ENCODE measurements around the gene POLR3K. TPM values are rescaled to one million over a fixed set of nuclear protein-coding genes. Genes with fewer than 3 reads are reported as not detected.
"Not testable (repeated sequence)": the region's sequence is repeated elsewhere in the genome, so short reads cannot be mapped to it uniquely, and the experiment has no call there.

POLR3K gene
- total and polyA plus RNA-seq, 8 donors: 9.6 to 13.4 (median 11.3) TPM

GRCh38 chr16:43294-43693, 10.1 kb downstream of the POLR3K start:
- peaks cover 0 to 54% of the 10 kb centered on the region in 2 donors for H3K36me3 ChIP-seq
- TF ChIP-seq CTCF (IDR thresholded peaks at IDR 0.05): no peak
- no peak for DNase-seq
- H3K4me3 ChIP-seq: no peak overlapping the region
- intact Hi-C loops (cut with DNase I): no loop called here
- H3K27me3 ChIP-seq: no peaks in the 10 kb centered on the region
- no peak for ATAC-seq
- peaks cover 0 to 15% of the 10 kb centered on the region in 2 donors for H3K4me1 ChIP-seq
- no peaks in the 10 kb centered on the region for H3K9me3 ChIP-seq
- H3K27ac ChIP-seq: no peak overlapping the region

- no peak for ATAC-seq
- no peak overlapping the region for H3K27ac ChIP-seq
- TF ChIP-seq CTCF (IDR thresholded peaks at IDR 0.05): no peak
- no peaks in the 10 kb centered on the region for H3K27me3 ChIP-seq
- intact Hi-C loops (cut with DNase I): no loop called here
- H3K4me1 ChIP-seq: peaks cover 0 to 15% of the 10 kb centered on the region in 2 donors
- peaks cover 0 to 50% of the 10 kb centered on the region in 2 donors for H3K36me3 ChIP-seq
- DNase-seq: no peak
- no peak overlapping the region for H3K4me3 ChIP-seq
- no peaks in the 10 kb centered on the region for H3K9me3 ChIP-seq
These were observed 10.7 kb downstream of the POLR3K start for GRCh38 chr16:42691-43090.

- DNase-seq: peak in 1 of 4 donors; percentile 28
- Histone ChIP-seq H3K4me1 (peaks cover 0 to 15% of the 10 kb centered on the region in 2 donors), H3K4me3 (no peak overlapping the region), H3K36me3 (peaks cover 0 to 46% of the 10 kb centered on the region in 2 donors), H3K27ac (no peak overlapping the region), H3K9me3 (no peaks in the 10 kb centered on the region), H3K27me3 (no peaks in the 10 kb centered on the region)
- intact Hi-C loops (cut with DNase I): no loop called here
- no peak for ATAC-seq
- no peak for TF ChIP-seq CTCF (IDR thresholded peaks at IDR 0.05)
These were observed 11.3 kb downstream of the POLR3K start for GRCh38 chr16:42069-42457.

DNA sequence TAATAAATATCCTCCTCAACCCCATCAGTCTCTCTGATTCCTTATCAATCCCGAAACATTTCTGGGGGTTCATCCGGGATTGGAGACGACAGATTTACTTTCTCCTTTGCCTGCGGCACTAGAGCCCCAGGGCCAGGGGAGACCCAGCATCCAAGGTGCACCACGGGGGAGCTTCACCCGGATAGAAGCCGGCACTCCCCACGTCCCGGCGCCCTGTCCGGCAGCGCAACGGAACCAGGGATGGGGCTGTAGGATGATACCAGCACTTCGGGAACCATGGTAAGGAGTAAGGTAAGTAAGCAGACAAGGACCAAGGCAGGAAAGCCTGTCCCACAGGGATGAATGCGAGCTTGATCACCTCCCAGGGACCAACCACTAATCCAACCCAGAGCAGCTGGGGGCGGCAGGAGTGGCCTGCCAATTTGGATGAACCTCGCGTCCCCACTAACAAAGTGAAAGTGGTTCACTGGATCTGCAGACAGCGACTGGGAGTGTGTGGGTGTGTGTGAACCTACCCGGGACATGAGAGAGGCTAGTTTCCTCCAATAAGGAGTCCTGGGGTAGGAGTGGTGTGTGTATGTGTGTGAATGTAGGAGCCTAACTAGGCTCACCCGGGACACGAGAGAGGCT, 11.9 kb downstream of the POLR3K start:
- no peaks in the 10 kb centered on the region for H3K9me3 ChIP-seq
- DNase-seq: peak in 1 of 4 donors; percentile 43
- TF ChIP-seq CTCF (IDR thresholded peaks at IDR 0.05): no peak
- H3K4me1 ChIP-seq: peaks cover 0 to 15% of the 10 kb centered on the region in 2 donors
- no peak for ATAC-seq
- intact Hi-C loops (cut with DNase I): no loop called here
- peaks cover 0 to 41% of the 10 kb centered on the region in 2 donors for H3K36me3 ChIP-seq
- no peak overlapping the region for H3K27ac ChIP-seq
- no peaks in the 10 kb centered on the region for H3K27me3 ChIP-seq
- no peak overlapping the region for H3K4me3 ChIP-seq

GRCh38 chr16:38941-39892, 14.2 kb downstream of the POLR3K start:
- no peak overlapping the region for H3K4me3 ChIP-seq
- ATAC-seq (peak; percentile 91), DNase-seq (peak in 2 of 4 donors; percentile 55 to 68)
- H3K9me3 ChIP-seq: no peaks in the 10 kb centered on the region
- intact Hi-C loops (cut with DNase I): no loop called here
- H3K27me3 ChIP-seq: no peaks in the 10 kb centered on the region
- peaks cover 0 to 29% of the 10 kb centered on the region in 2 donors for H3K4me1 ChIP-seq
- no peak for TF ChIP-seq CTCF (IDR thresholded peaks at IDR 0.05)
- no peak overlapping the region for H3K27ac ChIP-seq
- peaks cover 0 to 23% of the 10 kb centered on the region in 2 donors for H3K36me3 ChIP-seq

DNA sequence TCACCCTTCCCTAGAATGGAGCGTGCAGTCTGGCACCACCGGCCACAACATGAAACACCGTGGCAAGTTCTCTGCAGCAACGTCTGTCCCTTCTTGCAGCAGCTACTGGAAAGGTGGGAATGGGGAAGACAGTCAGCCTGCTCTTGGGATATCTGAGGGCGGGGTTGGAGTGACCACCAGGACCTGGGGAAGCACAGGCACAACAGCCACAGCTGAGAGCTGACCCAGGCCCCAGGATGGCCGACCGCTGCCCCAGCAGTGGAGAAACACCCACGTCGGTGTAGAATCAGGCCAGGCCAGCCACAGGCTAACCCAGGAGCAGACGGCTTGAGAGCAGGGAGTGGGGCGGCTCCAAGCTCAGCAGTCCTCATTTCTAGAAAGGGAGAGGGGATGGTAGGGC, 15.2 kb downstream of the POLR3K start:
- H3K27me3 ChIP-seq; ATAC-seq; intact Hi-C loops (cut with DNase I); H3K27ac ChIP-seq; H3K4me3 ChIP-seq; H3K9me3 ChIP-seq: not testable (repeated sequence)
- DNase-seq: peak in 1 of 4 donors; percentile 54
- peaks cover 0 to 29% of the 10 kb centered on the region in 2 donors for H3K4me1 ChIP-seq
- H3K36me3 ChIP-seq: peaks cover 0 to 15% of the 10 kb centered on the region in 2 donors

Data from left lung (tissue), 10 donors.